Gastrocnemius medialis (tissue), 4 donors: ENCODE results near the gene RNASEH1.

Experiments used
- POLR2A ChIP-seq, 2 donors: fragments of 450-650 bp; IDR thresholded peaks; one replicate each; pipeline ENCODE4 v1.6.1; 2017; ENCODE audit warnings: antibody characterized with exemption in 2 of 2, mild to moderate bottlenecking in 2 of 2, moderate library complexity in 2 of 2
- TF ChIP-seq, protein P1 (sequence below), 5 experiments: fragments of 450-650 bp in 3 of 5; fragments of 200-600 bp in 2 of 5; sonication (generic) in 2 of 5; IDR thresholded peaks in 4 of 5; conservative IDR thresholded peaks in 1 of 5; 1 replicate in 4 of 5; 2 replicates in 1 of 5; pipeline ENCODE4 v1.5.1; 2016 to 2019; ENCODE audit warnings: antibody characterized with exemption in 5 of 5, mild to moderate bottlenecking in 3 of 5, moderate library complexity in 3 of 5

DNA sequence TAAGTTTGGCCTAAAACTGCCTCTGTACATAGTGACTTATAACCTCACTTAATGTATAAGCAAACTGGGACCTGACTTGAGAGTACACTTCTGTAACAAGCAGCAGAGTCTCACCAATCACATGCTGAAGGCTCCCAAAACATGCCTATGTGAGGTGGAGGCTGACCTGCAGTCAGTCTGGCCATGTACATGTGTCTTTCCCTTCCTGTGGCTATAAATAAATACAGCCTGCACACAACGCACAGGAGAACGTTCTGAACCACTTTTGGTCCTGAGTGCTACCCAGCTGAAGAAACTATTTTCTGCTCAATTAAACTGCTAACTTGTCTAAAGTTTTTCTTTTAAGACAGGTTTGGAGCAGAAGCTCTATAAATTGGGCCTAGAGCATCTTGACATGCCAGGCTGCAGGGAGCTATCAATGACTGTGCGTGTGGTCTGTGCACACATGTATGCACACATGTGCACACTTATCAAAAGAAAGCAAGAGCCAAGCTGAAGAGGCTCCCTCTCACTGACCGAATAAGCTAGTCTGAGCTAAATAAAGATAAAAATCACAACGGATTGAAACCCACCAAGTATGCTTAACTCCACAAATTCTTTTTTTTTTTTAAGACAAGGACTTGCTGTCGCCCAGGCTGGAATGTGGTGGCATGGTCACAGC, 15.0 kb downstream of the RNASEH1 start:
- TF ChIP-seq, protein P1, sequence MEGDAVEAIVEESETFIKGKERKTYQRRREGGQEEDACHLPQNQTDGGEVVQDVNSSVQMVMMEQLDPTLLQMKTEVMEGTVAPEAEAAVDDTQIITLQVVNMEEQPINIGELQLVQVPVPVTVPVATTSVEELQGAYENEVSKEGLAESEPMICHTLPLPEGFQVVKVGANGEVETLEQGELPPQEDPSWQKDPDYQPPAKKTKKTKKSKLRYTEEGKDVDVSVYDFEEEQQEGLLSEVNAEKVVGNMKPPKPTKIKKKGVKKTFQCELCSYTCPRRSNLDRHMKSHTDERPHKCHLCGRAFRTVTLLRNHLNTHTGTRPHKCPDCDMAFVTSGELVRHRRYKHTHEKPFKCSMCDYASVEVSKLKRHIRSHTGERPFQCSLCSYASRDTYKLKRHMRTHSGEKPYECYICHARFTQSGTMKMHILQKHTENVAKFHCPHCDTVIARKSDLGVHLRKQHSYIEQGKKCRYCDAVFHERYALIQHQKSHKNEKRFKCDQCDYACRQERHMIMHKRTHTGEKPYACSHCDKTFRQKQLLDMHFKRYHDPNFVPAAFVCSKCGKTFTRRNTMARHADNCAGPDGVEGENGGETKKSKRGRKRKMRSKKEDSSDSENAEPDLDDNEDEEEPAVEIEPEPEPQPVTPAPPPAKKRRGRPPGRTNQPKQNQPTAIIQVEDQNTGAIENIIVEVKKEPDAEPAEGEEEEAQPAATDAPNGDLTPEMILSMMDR (IDR thresholded peaks at IDR 0.05 in 4 of 5, conservative IDR thresholded peaks at IDR 0.05 in 1 of 5), result no peak
- no peak for TF ChIP-seq POLR2A (IDR thresholded peaks at IDR 0.05)
